ENCODE results near the gene CRELD2. TPM values are rescaled to one million over a fixed set of nuclear protein-coding genes. Genes with fewer than 3 reads are reported as not detected.

CRELD2 gene
- total and polyA plus RNA-seq, 2 of the 13 experiments (the other 11 are each of a cell fraction or from before 2014, with no cell fraction given) = 17.2 to 44.7 TPM

- TF ChIP-seq NCOA1 (CRISPR knock-in tag; IDR thresholded peaks at IDR 0.05) (no peak), SAFB2 (CRISPR knock-in tag; IDR thresholded peaks at IDR 0.05; ENCODE audit: borderline replicate concordance, low read depth) (no peak; the same call in 1 of the 2 replicates), ZFY (CRISPR knock-in tag; IDR thresholded peaks at IDR 0.05) (peak; percentile 62; the same call in 1 of the 2 replicates), ZNF350 (CRISPR knock-in tag; IDR thresholded peaks at IDR 0.05; ENCODE audit: borderline replicate concordance, low read depth) (peak; percentile 56; the same call in 1 of the 2 replicates), ZNF761 (CRISPR knock-in tag; conservative IDR thresholded peaks at IDR 0.05) (no peak), ZNF331 (CRISPR knock-in tag; IDR thresholded peaks at IDR 0.05) (peak; percentile 62), ZNF597 (CRISPR knock-in tag; IDR thresholded peaks at IDR 0.05) (no peak), TFE3 (CRISPR knock-in tag; IDR thresholded peaks at IDR 0.05) (peak; percentile 56; the same call in 1 of the 2 replicates), RBM39 (IDR thresholded peaks at IDR 0.05; ENCODE audit: low read depth, low read length, poor library complexity, severe bottlenecking) (peak; percentile 59), ZNF724P (CRISPR knock-in tag; IDR thresholded peaks at IDR 0.05; ENCODE audit: borderline replicate concordance) (peak; percentile 84; the same call in 1 of the 2 replicates), LCORL (IDR thresholded peaks at IDR 0.05) (no peak), LCORL (CRISPR knock-in tag; IDR thresholded peaks at IDR 0.05) (peak; percentile 77), ZBTB38 (CRISPR knock-in tag; IDR thresholded peaks at IDR 0.05) (0 out of 2 replicates have a peak, but pooled peaks have one; percentile 6), PAX8 (CRISPR knock-in tag; IDR thresholded peaks at IDR 0.05; ENCODE audit: borderline replicate concordance) (no peak), ELF4 (CRISPR knock-in tag; IDR thresholded peaks at IDR 0.05; ENCODE audit: borderline replicate concordance) (0 out of 2 replicates have a peak, but pooled peaks have one; percentile 5), TOE1 (CRISPR knock-in tag; IDR thresholded peaks at IDR 0.05) (no peak), ATM (IDR thresholded peaks at IDR 0.05; ENCODE audit: borderline replicate concordance) (no peak), IRX3 (CRISPR knock-in tag; IDR thresholded peaks at IDR 0.05; ENCODE audit: borderline replicate concordance, low read depth) (no peak), HDAC2 (CRISPR knock-in tag; IDR thresholded peaks at IDR 0.05) (peak; percentile 51; the same call in 1 of the 2 replicates), ZNF792 (CRISPR knock-in tag; IDR thresholded peaks at IDR 0.05) (peak; percentile 92)
- TF ChIP-seq, protein P1, sequence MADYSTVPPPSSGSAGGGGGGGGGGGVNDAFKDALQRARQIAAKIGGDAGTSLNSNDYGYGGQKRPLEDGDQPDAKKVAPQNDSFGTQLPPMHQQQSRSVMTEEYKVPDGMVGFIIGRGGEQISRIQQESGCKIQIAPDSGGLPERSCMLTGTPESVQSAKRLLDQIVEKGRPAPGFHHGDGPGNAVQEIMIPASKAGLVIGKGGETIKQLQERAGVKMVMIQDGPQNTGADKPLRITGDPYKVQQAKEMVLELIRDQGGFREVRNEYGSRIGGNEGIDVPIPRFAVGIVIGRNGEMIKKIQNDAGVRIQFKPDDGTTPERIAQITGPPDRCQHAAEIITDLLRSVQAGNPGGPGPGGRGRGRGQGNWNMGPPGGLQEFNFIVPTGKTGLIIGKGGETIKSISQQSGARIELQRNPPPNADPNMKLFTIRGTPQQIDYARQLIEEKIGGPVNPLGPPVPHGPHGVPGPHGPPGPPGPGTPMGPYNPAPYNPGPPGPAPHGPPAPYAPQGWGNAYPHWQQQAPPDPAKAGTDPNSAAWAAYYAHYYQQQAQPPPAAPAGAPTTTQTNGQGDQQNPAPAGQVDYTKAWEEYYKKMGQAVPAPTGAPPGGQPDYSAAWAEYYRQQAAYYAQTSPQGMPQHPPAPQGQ (CRISPR knock-in tag; IDR thresholded peaks at IDR 0.05; ENCODE audit: borderline replicate concordance) = no peak
- TF ChIP-seq, protein P2, sequence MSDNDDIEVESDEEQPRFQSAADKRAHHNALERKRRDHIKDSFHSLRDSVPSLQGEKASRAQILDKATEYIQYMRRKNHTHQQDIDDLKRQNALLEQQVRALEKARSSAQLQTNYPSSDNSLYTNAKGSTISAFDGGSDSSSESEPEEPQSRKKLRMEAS (IDR thresholded peaks at IDR 0.05) = peak; percentile 56
- TF ChIP-seq, protein P3, sequence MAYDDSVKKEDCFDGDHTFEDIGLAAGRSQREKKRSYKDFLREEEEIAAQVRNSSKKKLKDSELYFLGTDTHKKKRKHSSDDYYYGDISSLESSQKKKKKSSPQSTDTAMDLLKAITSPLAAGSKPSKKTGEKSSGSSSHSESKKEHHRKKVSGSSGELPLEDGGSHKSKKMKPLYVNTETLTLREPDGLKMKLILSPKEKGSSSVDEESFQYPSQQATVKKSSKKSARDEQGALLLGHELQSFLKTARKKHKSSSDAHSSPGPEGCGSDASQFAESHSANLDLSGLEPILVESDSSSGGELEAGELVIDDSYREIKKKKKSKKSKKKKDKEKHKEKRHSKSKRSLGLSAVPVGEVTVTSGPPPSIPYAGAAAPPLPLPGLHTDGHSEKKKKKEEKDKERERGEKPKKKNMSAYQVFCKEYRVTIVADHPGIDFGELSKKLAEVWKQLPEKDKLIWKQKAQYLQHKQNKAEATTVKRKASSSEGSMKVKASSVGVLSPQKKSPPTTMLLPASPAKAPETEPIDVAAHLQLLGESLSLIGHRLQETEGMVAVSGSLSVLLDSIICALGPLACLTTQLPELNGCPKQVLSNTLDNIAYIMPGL (CRISPR knock-in tag; IDR thresholded peaks at IDR 0.05; ENCODE audit: borderline replicate concordance in 1 of 2, low read depth in 1 of 2) = peak in 1 of 2 experiments; percentile 60; a peak in 2 of 4 replicates
Observed at GRCh38 chr22:49958931-49959781, 40.7 kb downstream of the CRELD2 start (continued).

Data from HepG2 (cell line).